AG10803 (cell line): ENCODE measurements around the gene RARRES2.
A peak's percentile ranks its signal among the peaks of the same experiment; 100 is the strongest.
"Not testable (repeated sequence)": the region's sequence is repeated elsewhere in the genome, so short reads cannot be mapped to it uniquely, and the experiment has no call there.

Experiments
- DNase-seq: peaks from one replicate; pipeline ENCODE4 v3.0.0; 2010; ENCODE audit warnings: low read depth
- H3K4me3 ChIP-seq: 2 replicates; pipeline ENCODE4 v1.5.1; 2011; ENCODE audit warnings: mild to moderate bottlenecking, low read length, control low read depth
- TF ChIP-seq, protein P1 (sequence below): conservative IDR thresholded peaks from 2 replicates; pipeline ENCODE4 v1.5.1; 2011; ENCODE audit warnings: mild to moderate bottlenecking, low read length, control low read depth, inconsistent platforms

RARRES2 gene

DNA sequence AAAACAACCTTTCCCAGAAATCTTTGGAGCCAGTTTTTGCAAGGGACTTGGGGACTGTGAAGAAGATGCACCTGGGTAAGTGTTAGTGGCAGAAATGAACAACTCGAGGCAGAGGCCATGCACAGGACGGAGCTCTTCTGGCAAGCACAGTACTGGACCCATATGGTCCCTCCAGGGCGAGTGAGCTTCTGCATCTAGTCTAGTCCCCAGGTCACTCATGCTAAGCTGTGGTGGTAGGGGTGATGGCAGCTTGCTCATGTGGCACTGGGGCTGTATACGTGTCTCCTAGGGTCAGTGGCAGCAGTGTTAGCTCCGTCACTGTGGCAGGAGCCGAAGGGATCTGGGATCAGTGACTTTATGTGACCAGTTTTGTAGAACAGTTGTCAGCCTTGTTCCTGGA is 27.6 kb downstream of the RARRES2 start:
- no peak for DNase-seq
- no peak overlapping the region for H3K4me3 ChIP-seq
- TF ChIP-seq, protein P1, sequence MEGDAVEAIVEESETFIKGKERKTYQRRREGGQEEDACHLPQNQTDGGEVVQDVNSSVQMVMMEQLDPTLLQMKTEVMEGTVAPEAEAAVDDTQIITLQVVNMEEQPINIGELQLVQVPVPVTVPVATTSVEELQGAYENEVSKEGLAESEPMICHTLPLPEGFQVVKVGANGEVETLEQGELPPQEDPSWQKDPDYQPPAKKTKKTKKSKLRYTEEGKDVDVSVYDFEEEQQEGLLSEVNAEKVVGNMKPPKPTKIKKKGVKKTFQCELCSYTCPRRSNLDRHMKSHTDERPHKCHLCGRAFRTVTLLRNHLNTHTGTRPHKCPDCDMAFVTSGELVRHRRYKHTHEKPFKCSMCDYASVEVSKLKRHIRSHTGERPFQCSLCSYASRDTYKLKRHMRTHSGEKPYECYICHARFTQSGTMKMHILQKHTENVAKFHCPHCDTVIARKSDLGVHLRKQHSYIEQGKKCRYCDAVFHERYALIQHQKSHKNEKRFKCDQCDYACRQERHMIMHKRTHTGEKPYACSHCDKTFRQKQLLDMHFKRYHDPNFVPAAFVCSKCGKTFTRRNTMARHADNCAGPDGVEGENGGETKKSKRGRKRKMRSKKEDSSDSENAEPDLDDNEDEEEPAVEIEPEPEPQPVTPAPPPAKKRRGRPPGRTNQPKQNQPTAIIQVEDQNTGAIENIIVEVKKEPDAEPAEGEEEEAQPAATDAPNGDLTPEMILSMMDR: no peak

- no peak overlapping the region for H3K4me3 ChIP-seq
- DNase-seq: no peak
- TF ChIP-seq, protein P1: no peak
These were observed 28.0 kb downstream of the RARRES2 start for GRCh38 chr7:150313367-150313809.

GRCh38 chr7:150312649-150313366 is 28.6 kb downstream of the RARRES2 start:
- DNase-seq: peak; percentile 66

GRCh38 chr7:150311711-150312110 is 29.7 kb downstream of the RARRES2 start:
- H3K4me3 ChIP-seq: no peak overlapping the region
- TF ChIP-seq, protein P1: no peak
- peak; percentile 36 for DNase-seq

More at GRCh38 chr7:150312649-150313366, 28.6 kb downstream of the RARRES2 start:
- not testable (repeated sequence) for H3K4me3 ChIP-seq

DNA sequence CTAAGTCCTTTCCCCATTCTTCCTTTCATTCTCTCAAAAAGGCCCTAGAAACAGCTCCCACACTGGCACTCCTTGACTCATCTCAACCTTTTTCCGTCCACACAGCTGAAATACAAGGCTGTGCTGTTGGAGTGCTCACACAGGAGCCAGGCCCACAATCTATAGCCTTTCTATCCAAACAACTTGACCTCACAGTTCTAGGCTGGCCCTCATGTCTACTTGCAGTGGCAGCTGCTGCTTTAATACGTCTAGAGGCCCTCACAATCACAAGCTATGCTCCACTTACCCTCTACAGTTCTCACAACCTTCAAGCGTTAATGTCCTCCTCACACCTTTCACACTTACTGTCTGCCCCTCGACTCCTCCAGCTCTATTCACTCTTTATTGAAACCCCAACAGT is 30.3 kb downstream of the RARRES2 start:
- TF ChIP-seq, protein P1: no peak

GRCh38 chr7:150308575-150308974 is 32.9 kb downstream of the RARRES2 start:
- no peak overlapping the region for H3K4me3 ChIP-seq
- DNase-seq: no peak
- TF ChIP-seq, protein P1: no peak

More for the DNA sequence above, 30.3 kb downstream of the RARRES2 start:
- no peak for DNase-seq
- no peak overlapping the region for H3K4me3 ChIP-seq

DNA sequence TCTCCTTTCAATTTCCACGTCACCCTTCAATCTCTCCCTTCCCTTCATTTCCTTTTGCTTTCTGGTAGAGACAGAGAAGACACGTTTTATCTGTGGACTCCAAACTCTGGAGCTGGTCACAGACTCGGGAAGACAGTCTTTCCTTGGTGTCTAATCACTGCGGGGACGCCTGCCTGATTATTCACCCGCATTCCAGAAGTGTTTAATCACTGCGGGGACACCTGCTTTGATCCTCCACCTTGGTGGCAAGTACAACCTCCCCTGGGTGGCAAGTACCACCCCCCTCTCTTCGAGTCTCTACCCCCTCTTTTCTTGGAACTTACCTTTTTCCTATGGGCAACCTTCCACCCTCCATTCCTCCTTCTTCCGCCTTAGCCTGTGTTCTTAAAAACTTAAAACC is 33.5 kb downstream of the RARRES2 start:
- no peak for DNase-seq
- H3K4me3 ChIP-seq: no peak overlapping the region
- TF ChIP-seq, protein P1: no peak

DNA sequence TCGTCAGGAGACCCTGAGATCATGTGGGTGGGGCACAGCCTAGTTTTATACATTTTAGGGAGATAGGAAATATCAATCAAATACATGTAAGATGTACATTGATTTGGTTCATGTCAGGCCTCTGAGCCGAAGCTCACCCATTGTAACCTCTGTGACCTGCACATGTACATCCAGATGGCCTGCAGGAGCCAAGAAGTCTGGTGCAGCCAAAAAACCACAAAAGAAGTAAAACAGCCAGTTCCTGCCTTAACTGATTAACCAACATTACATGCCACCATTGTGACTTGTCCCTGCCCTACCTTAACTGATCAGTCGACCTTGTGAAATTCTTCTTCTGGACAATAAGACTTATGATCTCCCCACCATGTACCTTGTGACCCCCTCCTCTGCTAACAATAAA is 34.3 kb downstream of the RARRES2 start:
- TF ChIP-seq, protein P1: no peak
- DNase-seq: no peak

GRCh38 chr7:150306377-150306776 is 35.1 kb downstream of the RARRES2 start:
- DNase-seq, H3K4me3 ChIP-seq: not testable (repeated sequence)

More for the DNA sequence above, 34.3 kb downstream of the RARRES2 start:
- H3K4me3 ChIP-seq: no peak overlapping the region

- not testable (repeated sequence) for H3K4me3 ChIP-seq, DNase-seq
These were observed 35.5 kb downstream of the RARRES2 start for GRCh38 chr7:150305903-150306284.

- not testable (repeated sequence) for H3K4me3 ChIP-seq, DNase-seq
These were observed 36.0 kb downstream of the RARRES2 start for GRCh38 chr7:150305259-150305902.
